Fibroblast of lung (primary cell): Measurements from ENCODE around the gene VENTX. TPM values are rescaled to one million over a fixed set of nuclear protein-coding genes. Genes with fewer than 3 reads are reported as not detected.

Experiments
- DNase-seq, 2 donors: peaks; one replicate each; pipeline versions ENCODE4 v3.0.0 to v3.0.0-alpha.2; 2010; ENCODE audit warnings: low read depth in 2 of 2
- H2AFZ ChIP-seq: 2 replicates; pipeline ENCODE4 v1.5.1; 2012; ENCODE audit warnings: low read length, control low read depth, inconsistent platforms
- H3K27ac ChIP-seq: 2 replicates; pipeline ENCODE4 v1.5.1; 2011; ENCODE audit warnings: low read length, control low read depth; ENCODE audit not compliant: insufficient read depth
- H3K27me3 ChIP-seq: 2 replicates; pipeline ENCODE4 v1.5.1; 2011; ENCODE audit warnings: mild to moderate bottlenecking, low read length; ENCODE audit not compliant: control insufficient read depth, insufficient read depth
- H3K36me3 ChIP-seq: 2 replicates; pipeline ENCODE4 v1.5.1; 2011; ENCODE audit warnings: low read length; ENCODE audit not compliant: control insufficient read depth, insufficient read depth
- H3K4me1 ChIP-seq: 2 replicates; pipeline ENCODE4 v1.5.1; 2011; ENCODE audit warnings: low read length; ENCODE audit not compliant: control insufficient read depth, insufficient read depth; ENCODE audit errors: extremely low read depth
- H3K4me2 ChIP-seq: 2 replicates; pipeline ENCODE4 v1.5.1; 2011; ENCODE audit warnings: low read length, control low read depth; ENCODE audit not compliant: insufficient read depth; ENCODE audit errors: extremely low read depth
- H3K4me3 ChIP-seq, 4 experiments: fragments of 200-600 bp in 1 of 4; sonication (generic) in 1 of 4; replicated peaks in 1 of 4; 2 replicates each; pipeline ENCODE4 v1.5.1; 2011 to 2016; ENCODE audit warnings: low read length in 4 of 4, low read depth in 3 of 4, mild to moderate bottlenecking in 3 of 4, control low read depth in 2 of 4, inconsistent platforms in 1 of 4, mixed read lengths in 1 of 4; ENCODE audit not compliant: insufficient read depth in 1 of 4; ENCODE audit errors: control extremely low read depth in 1 of 4
- H3K79me2 ChIP-seq: 2 replicates; pipeline ENCODE4 v1.5.1; 2012; ENCODE audit warnings: mild to moderate bottlenecking, low read length, inconsistent platforms; ENCODE audit not compliant: control insufficient read depth, insufficient read depth
- H3K9ac ChIP-seq: 2 replicates; pipeline ENCODE4 v1.5.1; 2011; ENCODE audit warnings: mild to moderate bottlenecking, low read length, control low read depth; ENCODE audit not compliant: insufficient read depth
- H3K9me3 ChIP-seq: 2 replicates; pipeline ENCODE4 v1.5.1; 2012; ENCODE audit warnings: low read depth, low read length; ENCODE audit not compliant: control insufficient read depth, insufficient read depth
- H4K20me1 ChIP-seq: 2 replicates; pipeline ENCODE4 v1.5.1; 2011; ENCODE audit warnings: low read length; ENCODE audit not compliant: control insufficient read depth, insufficient read depth; ENCODE audit errors: extremely low read depth
- EZH2 ChIP-seq: IDR thresholded peaks from 2 replicates; pipeline ENCODE4 v1.5.1; 2012; ENCODE audit warnings: low read length, control low read depth, mild to moderate bottlenecking; ENCODE audit errors: missing control alignments
- polyA plus RNA-seq, 2 donors: library from polyadenylated mRNA; depleted of rRNA in 1 of 2; stranded (reverse) in 1 of 2; unstranded in 1 of 2; fragments of >200 nt; gene quantifications; 2 replicates each; pipeline ENCODE4 v1.2.1, GENCODE V29; 2011 to 2012; ENCODE audit warnings: missing spikeins in 1 of 2
- total RNA-seq: library from RNA; depleted of rRNA; stranded (reverse); fragments of >200 nt; gene quantifications from 2 replicates; pipeline ENCODE4 v1.2.1, GENCODE V29; 2014
- TF ChIP-seq, protein P1 (sequence below), 2 donors: IDR thresholded peaks in 1 of 2; conservative IDR thresholded peaks in 1 of 2; 1 replicate in 1 of 2; 2 replicates in 1 of 2; pipeline ENCODE4 v1.5.1; 2011 to 2012; ENCODE audit warnings: low read length in 2 of 2, control low read depth in 1 of 2, inconsistent platforms in 1 of 2, low read depth in 1 of 2, mild to moderate bottlenecking in 1 of 2

Gene VENTX
- total and polyA plus RNA-seq, 2 donors (not counting 1 experiment from before 2014, with no cell fraction given), result not detected

DNA sequence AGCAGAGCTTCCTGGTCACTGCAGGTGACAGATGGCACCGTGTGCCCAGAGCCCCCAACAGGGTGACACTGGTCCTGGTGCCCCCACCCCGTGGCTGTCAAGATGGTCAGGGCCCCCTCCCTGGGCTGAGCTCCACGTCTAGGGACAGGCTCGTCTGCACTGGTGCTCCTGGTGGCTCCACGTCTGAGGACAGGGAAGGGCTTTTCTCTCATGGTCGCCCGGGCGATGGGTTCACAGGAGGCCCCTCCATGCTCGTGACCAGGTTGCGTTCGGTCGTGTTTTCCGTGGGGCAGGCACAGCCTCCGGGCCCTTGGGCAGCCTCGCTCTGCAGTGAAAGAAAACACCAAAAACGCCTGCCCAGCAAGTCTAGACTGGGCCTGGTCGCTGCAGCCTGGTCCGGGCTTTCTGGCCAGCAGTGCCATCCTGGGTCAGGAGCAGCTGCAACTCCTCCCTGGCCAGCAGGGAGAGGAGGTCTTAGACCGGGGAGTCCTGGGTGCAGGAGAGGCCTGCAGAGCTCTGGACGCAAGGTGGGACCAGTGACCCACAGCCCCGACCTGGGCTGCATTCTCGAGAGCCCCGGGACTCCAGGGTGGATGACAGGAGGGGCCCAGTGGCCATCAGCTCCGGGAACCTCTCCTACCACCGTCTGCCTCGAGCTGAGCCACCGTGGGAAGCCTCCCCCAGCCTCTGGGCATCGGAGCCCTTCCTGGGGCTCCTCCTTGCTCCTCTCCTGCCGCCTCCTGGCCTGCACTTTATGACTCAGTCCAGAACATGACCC, 35.5 kb upstream of the VENTX start:
- no peak overlapping the region for H3K4me3 ChIP-seq
- TF ChIP-seq EZH2, result no peak
- TF ChIP-seq, protein P1, sequence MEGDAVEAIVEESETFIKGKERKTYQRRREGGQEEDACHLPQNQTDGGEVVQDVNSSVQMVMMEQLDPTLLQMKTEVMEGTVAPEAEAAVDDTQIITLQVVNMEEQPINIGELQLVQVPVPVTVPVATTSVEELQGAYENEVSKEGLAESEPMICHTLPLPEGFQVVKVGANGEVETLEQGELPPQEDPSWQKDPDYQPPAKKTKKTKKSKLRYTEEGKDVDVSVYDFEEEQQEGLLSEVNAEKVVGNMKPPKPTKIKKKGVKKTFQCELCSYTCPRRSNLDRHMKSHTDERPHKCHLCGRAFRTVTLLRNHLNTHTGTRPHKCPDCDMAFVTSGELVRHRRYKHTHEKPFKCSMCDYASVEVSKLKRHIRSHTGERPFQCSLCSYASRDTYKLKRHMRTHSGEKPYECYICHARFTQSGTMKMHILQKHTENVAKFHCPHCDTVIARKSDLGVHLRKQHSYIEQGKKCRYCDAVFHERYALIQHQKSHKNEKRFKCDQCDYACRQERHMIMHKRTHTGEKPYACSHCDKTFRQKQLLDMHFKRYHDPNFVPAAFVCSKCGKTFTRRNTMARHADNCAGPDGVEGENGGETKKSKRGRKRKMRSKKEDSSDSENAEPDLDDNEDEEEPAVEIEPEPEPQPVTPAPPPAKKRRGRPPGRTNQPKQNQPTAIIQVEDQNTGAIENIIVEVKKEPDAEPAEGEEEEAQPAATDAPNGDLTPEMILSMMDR (conservative IDR thresholded peaks at IDR 0.05 in 1 of 2, IDR thresholded peaks at IDR 0.05 in 1 of 2; ENCODE audit: low read depth in 1 of 2, low read length in 2 of 2), result no peak
- H3K27ac ChIP-seq, result no peak overlapping the region
- H3K36me3 ChIP-seq, result no peaks in the 10 kb centered on the region
- H3K9ac ChIP-seq, result no peak overlapping the region
- H3K9me3 ChIP-seq, result no peaks in the 10 kb centered on the region
- no peaks in the 10 kb centered on the region for H3K79me2 ChIP-seq
- H3K4me1 ChIP-seq, result no peaks in the 10 kb centered on the region
- H3K27me3 ChIP-seq, result no peaks in the 10 kb centered on the region
- H2AFZ ChIP-seq, result no peak overlapping the region
- H4K20me1 ChIP-seq, result no peaks in the 10 kb centered on the region
- no peak overlapping the region for H3K4me2 ChIP-seq
- DNase-seq, result no peak

DNA sequence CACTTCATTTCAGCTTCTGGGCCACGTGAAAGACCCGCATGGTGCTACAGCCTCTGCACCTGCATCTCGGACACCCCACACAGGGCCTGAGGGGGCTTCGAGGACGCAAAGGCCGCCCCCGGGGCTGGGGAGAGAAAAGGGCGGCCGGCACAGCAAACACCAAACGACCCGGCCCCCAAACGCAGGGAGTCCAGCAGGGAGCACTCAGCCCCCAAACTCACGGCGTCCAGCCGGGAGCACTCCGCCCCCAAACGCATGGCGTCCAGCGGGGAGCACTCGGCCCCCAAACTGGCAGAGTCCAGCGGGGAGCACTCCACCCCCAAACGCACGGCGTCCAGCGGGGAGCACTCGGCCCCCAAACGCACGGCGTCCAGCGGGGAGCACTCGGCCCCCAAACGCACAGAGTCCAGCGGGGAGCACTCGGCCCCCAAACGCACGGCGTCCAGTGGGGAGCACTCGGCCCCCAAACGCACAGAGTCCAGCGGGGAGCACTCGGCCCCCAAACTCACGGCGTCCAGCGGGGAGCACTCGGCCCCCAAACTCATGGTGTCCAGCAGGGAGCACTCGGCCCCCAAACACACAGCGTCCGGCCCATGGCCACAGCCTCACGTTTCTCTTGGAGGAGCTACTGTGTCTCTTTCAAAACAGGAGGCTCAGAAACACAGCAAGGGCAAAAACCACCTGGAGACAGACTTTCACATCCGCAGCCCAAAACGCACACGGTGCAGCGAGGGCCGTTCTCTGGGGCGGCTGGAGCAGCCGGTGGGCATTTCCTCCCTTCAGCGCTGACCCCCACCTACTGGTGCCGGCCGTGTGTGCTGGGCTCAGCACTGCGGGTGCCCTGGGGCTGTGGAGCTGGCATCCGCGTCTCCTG, 34.6 kb upstream of the VENTX start:
- Histone ChIP-seq H3K36me3 (no peaks in the 10 kb centered on the region), H3K79me2 (no peaks in the 10 kb centered on the region), H3K9me3 (no peaks in the 10 kb centered on the region), H3K9ac (no peak overlapping the region), H3K4me1 (no peaks in the 10 kb centered on the region), H3K27ac (no peak overlapping the region), H3K4me3 (no peak overlapping the region), H3K27me3 (no peaks in the 10 kb centered on the region), H2AFZ (no peak overlapping the region), H3K4me2 (no peak overlapping the region), H4K20me1 (no peaks in the 10 kb centered on the region)
- no peak for TF ChIP-seq EZH2
- TF ChIP-seq, protein P1 (conservative IDR thresholded peaks at IDR 0.05 in 1 of 2, IDR thresholded peaks at IDR 0.05 in 1 of 2; ENCODE audit: low read depth in 1 of 2, low read length in 2 of 2), result no peak
- DNase-seq, result no peak

DNA sequence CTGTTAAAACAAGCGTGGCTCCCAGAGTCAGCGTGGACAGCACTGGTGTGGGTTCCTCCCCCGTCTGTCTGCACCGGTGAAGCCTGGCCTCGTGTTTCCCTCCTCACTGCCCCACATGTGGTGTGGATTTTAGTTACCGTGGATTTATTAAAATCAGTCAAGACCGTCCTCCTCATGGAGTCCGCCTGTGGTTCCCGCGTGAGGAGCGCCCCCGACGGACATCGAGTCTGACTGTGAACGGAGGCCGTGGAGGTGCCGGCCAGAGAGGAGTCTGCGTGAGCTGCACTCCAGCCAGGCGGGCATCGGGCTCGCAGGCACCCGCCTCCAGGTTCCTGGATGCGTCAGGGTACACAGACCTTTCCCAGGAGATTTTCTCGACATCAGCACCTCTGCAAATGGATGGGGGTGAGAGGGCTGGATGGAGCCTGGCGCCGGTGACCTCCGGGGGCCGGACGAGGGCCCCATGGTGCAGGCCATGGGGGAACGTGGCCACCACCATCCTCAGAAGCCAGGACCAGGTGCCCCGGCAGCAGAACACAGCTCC, 33.9 kb upstream of the VENTX start:
- TF ChIP-seq, protein P1 (conservative IDR thresholded peaks at IDR 0.05 in 1 of 2, IDR thresholded peaks at IDR 0.05 in 1 of 2; ENCODE audit: low read depth in 1 of 2, low read length in 2 of 2), result no peak
- H3K9me3 ChIP-seq, result peaks cover under 1% of the 10 kb centered on the region

More for the DNA sequence above, 33.9 kb upstream of the VENTX start:
- DNase-seq, result no peak
- Histone ChIP-seq H3K27me3 (no peaks in the 10 kb centered on the region), H3K4me3 (no peak overlapping the region), H3K9ac (no peak overlapping the region), H2AFZ (no peak overlapping the region), H3K27ac (no peak overlapping the region), H3K79me2 (no peaks in the 10 kb centered on the region), H3K36me3 (no peaks in the 10 kb centered on the region), H3K4me2 (no peak overlapping the region), H3K4me1 (no peaks in the 10 kb centered on the region), H4K20me1 (no peaks in the 10 kb centered on the region)
